Femur (tissue), 1 donor: ENCODE measurements around the gene DEFB132.

Source experiments
- DNase-seq: peaks from one replicate; pipeline ENCODE4 v3.0.0-alpha.2; 2017

The DEFB132 gene

GRCh38 chr20:266596-267562 is 9.4 kb downstream of the DEFB132 start:
- peak; percentile 91 for DNase-seq

- DNase-seq = no peak
Observed at GRCh38 chr20:270517-270916, 13.0 kb downstream of the DEFB132 start.

- DNase-seq = no peak
Observed at GRCh38 chr20:271069-271468, 13.5 kb downstream of the DEFB132 start.

GRCh38 chr20:271528-271927 is 14.0 kb downstream of the DEFB132 start:
- no peak for DNase-seq

- no peak for DNase-seq
Observed at GRCh38 chr20:272718-273117, 15.2 kb downstream of the DEFB132 start.

- DNase-seq = no peak
Observed at GRCh38 chr20:273884-274283, 16.4 kb downstream of the DEFB132 start.

- DNase-seq = no peak
Observed at GRCh38 chr20:275791-276190, 18.3 kb downstream of the DEFB132 start.

- no peak for DNase-seq
Observed at GRCh38 chr20:276620-277495, 19.3 kb downstream of the DEFB132 start.

- no peak for DNase-seq
Observed at GRCh38 chr20:277496-277781, 19.9 kb downstream of the DEFB132 start.

- DNase-seq = no peak
Observed at GRCh38 chr20:278181-278580, 20.7 kb downstream of the DEFB132 start.

- DNase-seq = peak; percentile 71
Observed at GRCh38 chr20:278607-279571, 21.4 kb downstream of the DEFB132 start.

- DNase-seq = no peak
Observed at GRCh38 chr20:284172-284571, 26.6 kb downstream of the DEFB132 start.

- DNase-seq = no peak
Observed at GRCh38 chr20:286508-286907, 29.0 kb downstream of the DEFB132 start.

- no peak for DNase-seq
Observed at GRCh38 chr20:288956-289692, 31.6 kb downstream of the DEFB132 start.

GRCh38 chr20:289693-290083 is 32.2 kb downstream of the DEFB132 start:
- DNase-seq = no peak

GRCh38 chr20:290084-290831 is 32.7 kb downstream of the DEFB132 start, which contains the start of gene C20orf96:
TSS of gene C20orf96 (minus strand) at chr20:290750. CDS start at chr20:290610, 140 bp downstream.
- DNase-seq = peak; percentile 94

GRCh38 chr20:294602-295001 is 37.1 kb downstream of the DEFB132 start:
- DNase-seq = no peak

GRCh38 chr20:295804-296203 is 38.3 kb downstream of the DEFB132 start:
- DNase-seq = no peak

GRCh38 chr20:297098-297924 is 39.8 kb downstream of the DEFB132 start, which contains the start of gene ZCCHC3:
TSS of gene ZCCHC3 (plus strand) at chr20:297570. CDS start at chr20:297587, 17 bp downstream.
- DNase-seq = peak; percentile 92
